HG03575 (cell line): ENCODE data around the gene ZNF292.
"Not testable (repeated sequence)": the region's sequence is repeated elsewhere in the genome, so short reads cannot be mapped to it uniquely, and the experiment has no call there.

Source experiments
- ATAC-seq: cut with Tn5 transposase; IDR thresholded peaks from one replicate; pipeline ENCODE4 v1.9.1; 2021; ENCODE audit not compliant: unreplicated experiment, insufficient number of reproducible peaks, low FRiP score; ENCODE audit errors: extremely low read depth

Gene ZNF292

DNA sequence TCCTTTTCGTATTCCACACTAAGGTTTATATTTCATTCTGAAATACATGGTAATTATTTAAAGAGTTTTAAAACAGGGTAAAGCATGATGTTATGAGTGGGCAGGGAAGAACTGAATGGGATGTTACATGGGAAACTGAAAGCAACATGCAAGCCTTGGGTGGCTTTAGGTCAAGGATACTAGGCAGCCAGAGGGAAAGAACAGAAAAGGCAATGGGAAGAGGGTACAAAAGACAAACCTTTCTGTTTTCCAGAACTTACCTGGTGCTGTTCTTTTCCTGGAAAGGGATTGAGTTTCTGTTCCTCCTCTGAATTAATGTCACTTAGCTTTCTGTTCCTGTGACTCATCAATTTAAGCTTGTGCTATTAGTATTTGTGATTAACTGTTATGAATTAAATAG is 95.9 kb downstream of the ZNF292 start:
- no peak for ATAC-seq

DNA sequence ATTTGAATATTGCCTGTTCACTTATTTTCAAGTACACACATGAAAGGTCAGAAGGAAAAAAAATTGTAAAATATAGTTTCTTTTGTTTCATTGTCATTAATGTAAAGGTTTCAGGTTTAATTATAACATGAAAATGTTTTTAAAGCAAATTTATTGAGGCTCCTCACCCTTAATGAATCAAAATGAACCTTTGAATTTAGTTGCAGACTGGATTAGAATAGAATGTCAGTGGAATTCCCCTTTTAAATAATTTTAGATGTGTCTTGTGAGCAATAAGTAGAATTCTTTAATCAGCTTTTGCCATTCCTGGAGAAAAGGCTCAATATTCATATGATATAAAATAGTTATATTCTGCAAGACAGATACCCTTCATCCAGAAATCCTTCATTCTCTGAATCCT is 96.4 kb downstream of the ZNF292 start:
- ATAC-seq, result no peak

DNA sequence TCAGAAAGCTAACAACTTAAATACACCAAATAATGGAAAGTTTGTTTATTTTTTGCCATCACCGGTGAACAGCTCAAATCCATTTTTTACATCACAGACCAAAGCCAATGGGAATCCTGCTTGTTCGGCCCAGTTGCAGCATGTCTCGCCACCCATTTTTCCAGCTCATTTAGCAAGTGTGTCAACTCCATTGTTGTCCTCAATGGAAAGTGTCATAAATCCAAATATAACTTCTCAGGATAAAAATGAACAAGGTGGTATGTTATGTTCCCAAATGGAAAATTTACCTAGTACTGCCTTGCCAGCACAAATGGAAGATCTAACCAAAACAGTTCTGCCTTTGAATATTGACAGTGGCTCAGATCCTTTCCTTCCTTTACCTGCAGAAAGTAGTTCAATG is 101.7 kb downstream of the ZNF292 start:
- ATAC-seq, result no peak

DNA sequence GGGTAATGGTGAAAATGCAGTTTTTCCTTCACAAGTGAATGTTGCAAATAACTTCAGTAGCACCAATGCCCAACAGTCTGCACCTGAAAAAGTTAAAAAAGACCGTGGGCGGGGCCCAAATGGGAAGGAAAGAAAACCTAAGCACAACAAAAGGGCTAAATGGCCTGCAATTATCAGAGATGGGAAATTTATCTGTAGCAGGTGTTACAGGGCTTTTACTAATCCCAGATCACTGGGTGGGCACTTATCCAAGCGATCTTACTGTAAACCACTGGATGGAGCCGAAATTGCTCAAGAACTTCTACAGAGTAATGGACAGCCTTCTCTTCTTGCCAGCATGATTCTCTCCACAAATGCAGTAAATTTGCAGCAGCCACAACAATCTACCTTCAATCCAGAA is 102.2 kb downstream of the ZNF292 start:
- no peak for ATAC-seq

DNA sequence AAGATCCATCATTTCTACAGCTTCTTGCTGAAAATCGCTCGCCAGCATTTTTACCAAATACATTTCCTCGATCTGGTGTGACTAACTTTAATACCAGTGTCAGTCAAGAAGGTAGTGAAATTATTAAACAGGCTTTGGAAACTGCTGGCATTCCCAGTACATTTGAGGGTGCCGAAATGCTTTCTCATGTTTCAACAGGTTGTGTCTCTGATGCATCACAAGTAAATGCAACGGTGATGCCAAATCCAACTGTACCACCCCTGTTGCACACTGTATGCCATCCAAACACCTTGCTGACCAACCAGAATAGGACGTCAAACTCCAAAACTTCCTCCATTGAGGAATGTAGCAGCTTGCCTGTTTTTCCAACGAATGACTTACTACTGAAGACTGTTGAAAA is 102.6 kb downstream of the ZNF292 start:
- ATAC-seq, result no peak

DNA sequence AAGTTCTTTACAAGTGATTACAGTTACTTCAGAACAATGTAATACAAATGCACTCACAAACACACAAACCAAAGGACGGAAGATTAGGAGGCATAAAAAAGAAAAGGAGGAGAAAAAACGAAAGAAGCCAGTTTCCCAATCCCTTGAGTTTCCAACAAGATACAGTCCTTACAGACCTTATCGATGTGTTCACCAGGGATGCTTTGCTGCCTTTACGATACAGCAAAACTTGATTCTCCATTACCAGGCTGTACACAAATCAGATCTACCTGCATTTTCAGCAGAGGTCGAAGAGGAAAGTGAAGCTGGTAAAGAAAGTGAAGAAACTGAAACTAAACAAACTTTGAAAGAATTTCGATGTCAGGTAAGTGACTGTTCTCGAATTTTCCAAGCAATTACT is 104.4 kb downstream of the ZNF292 start:
- no peak for ATAC-seq

DNA sequence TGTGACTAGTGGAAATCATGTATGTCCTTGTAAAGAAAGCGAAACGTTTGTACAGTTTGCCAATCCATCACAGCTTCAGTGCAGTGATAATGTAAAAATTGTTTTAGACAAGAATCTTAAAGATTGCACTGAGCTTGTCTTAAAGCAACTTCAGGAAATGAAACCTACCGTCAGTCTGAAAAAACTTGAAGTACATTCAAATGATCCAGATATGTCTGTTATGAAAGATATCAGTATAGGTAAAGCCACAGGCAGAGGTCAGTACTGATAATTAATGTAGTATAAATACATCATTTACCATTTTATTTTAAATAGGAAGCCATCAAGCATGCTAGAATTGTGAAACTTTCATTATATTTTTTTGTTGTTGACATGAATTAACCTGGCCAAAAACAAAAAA is 106.2 kb downstream of the ZNF292 start:
- ATAC-seq, result no peak

DNA sequence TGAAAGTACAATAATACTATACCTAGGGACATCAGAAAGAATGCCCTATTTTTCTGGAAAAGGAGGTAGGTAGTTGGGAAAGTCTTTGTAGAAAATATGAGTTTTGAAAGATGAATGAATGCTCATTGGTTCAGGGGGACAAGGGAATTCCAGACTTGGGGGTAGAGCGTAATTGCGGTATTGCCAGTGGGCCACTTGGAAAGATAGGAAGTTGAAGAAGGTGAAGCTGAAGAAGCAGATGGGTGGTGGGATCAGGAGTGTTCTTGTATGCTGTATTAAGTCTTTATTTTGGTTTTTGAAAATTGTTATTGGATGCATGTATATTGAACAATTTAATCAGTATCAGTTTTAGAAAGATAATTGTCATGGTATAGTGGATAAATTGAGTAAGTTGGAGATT is 109.1 kb downstream of the ZNF292 start:
- no peak for ATAC-seq

DNA sequence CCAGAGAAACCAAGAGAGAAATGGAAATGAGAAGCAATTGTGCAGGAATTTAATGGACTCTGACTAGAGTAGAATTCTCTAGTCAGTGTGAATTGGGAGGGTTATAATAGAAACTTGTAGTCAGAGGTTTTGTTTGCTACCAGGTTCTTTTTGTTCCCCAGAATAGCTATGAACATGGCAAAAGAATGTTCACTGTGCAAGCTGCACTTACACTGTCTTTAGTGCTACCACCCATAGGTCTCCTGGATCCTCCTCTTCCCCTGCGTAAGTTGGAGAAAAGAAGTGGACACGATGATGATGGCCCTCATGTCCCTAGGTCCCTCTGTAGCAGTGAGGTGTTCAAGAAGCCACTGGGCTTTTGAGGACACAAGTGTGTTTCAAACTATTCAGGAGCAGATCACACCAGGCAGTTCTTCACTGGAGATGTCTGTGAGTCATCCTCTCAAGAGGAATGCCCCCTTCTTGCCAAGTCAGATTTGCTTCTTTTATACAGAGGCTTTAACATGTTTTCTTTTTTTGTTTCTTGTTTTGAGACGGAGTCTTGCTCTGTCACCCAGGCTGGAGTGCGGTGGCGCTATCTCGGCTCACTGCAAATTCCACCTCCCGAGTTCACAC is 119.4 kb downstream of the ZNF292 start:
- no peak for ATAC-seq

DNA sequence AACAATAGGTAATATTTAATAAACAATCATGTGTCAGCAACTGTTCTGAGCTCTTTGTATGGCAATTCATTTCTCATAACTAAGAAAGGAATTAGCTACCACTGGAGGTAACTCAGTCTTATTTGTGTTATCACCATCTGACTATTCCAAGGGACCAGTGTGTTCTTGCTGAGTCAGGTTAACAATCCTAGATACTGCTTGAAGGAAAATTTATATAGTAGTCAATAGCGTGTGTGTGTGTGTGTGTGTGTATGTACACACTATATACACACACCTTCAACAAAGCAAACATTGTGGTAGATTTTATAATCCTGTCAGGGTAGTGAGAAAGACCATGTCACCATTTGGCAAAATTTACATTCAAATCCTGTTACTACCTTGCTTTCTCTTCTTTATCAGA is 121.3 kb downstream of the ZNF292 start:
- ATAC-seq, result no peak

DNA sequence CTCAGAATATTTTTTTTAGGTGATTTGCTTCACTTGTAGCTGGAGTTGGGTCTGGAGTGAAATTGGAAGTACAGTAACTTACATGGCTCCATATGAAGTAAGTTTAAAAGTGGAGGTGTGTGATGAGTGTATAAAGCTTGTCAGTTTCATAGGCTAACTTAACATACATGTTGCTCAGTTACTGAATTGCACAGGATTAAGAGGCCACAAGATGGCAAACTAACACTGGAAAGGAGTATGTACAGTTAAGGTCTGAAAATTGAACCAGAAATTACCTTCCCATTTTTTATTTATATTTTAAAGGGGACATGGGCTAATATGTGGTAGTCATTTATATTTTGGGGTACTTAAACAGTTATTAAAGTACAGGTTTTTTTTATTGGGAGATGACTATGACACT is 121.8 kb downstream of the ZNF292 start:
- ATAC-seq, result no peak

DNA sequence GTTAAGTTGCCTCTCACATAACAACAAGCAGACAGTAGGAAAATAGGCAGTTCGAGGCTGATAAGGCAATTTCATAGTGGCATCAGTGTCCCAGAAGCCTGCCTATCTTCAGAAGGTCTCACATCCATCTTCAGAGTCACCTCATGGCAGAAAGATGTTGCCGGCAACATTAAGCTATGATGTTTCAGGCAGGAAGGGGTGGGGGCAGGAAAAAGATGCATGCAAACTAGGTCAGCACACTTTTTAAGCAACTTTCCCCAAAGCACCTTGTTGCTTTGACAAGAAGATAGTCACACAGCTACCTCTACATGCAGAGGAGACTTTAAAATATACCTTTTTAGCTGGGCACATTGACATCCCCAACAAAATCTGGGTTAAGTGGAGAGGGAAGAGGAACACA is 123.8 kb downstream of the ZNF292 start:
- ATAC-seq, result no peak

DNA sequence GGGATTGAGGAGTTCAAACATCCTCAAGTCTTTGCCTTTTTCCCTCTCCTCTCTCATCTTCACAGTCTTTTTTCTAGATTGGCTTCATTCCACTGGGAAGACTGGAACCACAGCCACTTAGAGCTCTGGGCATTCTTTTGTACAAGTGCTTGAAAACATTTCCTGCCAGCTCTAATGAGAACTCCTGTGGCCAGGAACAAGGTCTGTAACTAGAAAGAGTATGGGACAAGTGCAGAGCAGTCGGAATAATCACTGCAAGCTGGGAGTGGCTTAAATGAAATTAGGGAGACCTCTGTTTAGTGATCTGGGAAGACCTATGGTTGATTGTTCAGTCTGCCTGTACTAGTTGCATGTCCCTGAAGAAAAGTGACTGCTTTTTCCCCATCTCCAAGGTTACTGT is 126.1 kb downstream of the ZNF292 start:
- ATAC-seq, result no peak

DNA sequence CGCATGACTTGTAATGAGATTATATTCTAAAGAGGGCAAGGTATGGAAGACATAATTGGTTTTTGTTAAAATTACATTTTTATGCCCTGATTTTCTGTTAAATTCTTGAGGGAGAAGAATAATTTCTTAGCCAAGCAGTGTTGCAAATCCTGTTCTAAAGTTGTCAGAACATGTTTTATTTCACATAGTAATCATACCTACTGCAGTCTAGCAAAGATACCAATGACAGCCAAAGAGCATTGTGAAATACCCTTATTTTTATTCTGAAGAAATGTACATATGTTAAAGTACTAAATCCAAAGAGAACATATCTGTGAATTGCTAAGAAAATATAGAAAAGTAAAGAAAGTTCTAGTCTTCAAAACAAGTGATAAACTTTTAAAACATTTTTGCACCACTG is 127.4 kb downstream of the ZNF292 start:
- no peak for ATAC-seq

DNA sequence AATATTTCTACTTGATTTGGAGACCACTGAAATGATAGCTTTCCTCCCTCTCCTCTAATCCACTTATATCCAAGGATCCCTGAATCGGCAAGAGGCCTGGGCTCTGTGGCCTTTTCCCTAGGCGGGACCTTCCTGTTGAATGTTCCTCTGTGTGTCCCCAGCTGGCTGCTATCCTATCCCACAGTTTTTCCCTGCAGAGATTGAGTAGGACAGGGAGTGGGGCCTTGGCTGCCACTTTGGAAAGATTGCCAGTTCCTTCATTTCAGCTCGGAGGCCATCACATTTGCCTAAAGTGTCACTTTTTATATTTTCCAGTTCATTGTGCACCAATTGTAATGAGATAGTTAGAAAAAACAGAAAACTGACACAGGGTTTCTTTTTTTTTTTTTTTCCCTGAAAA is 128.1 kb downstream of the ZNF292 start:
- no peak for ATAC-seq

DNA sequence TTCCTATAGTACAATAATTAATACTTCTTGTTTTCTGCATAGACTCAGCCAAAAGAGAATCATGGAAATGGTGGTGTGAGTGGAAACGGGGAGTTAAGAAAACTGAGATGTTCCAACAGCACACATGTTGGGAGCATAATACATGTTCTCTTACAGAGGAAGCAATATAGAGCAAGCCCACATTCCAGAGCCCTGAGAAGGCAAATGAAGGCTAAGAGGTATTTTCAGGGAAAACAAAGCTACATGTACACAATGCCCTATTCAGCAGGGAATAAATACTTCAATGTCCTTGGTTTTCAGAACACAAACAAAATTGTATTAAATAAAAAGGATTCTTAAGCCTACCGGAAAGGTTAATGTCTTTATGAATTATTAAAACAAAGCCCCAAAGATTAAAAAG is 131.9 kb downstream of the ZNF292 start:
- no peak for ATAC-seq

DNA sequence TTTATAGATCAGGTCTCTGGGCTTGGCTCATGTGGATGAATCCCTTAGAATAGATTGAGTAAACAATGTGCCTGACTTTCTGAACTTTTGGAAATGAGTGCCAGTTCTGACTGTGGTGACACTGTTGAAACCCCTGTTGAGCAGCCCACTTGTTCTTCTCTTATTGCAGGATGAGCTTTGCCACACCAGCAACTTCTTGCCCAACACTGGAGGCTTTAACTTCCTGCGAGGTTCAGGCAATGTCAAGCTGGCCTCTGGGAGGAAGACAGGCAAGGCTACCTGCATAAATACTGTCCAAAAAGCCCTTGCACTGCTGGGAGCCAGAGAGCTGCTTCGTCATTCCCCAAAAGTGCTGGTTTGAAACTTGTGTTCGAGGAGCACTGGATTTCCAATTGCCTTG is 134.2 kb downstream of the ZNF292 start:
- no peak for ATAC-seq

DNA sequence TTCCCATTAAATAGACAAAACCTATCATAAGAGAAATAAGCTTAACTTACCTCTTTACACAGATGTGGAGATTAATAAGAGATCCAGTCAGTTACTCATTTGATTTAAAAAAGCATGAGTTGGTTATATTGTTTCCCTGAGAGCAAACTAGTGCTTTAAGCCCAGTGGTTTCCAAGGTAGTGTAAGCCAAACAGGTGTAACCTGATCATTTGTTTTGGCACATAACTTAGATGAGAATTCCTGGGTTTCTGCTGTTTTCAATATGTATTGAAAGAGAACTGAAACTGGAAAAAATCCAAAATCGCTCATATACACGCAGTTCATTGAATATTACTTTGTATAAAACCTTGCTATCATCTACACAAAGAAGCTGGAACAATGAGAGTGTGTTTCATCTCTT is 136.5 kb downstream of the ZNF292 start:
- no peak for ATAC-seq

DNA sequence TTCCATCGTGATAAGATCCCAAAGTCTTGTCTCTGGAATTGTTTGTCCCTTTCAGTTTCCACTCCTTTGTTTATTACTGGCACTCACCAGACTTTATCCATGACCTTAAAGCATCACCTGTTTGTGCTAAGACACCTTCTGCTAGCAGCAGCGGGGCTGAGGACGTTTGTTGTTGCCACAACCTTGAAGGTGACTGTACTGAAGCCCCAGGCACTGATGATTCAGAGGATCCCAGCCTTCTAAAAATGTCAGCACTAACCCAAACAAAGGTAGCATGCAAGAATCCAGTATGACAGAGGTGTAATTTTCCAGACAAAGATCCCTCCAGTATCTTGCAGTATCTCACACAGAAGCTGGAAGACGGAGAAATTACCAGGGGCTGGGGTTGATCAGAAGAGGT is 138.2 kb downstream of the ZNF292 start:
- ATAC-seq, result no peak

DNA sequence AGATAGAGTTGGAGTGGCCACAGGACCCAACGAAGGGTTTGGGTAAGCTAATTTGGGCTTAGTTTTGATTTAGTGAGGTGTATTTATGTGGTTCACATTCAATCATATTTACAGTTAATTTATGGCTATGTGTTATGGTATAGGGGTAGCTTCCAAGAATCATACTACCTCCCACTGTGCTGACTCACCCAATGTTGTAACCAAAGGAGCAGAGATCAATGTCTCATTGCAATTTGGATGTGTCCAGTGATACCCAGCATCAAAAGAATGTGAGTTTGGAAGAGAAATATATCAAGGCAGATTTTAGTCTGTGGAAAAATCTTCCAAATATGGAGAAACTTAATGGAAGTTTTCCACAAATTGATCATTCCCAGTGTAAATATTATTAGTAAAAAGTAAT is 141.8 kb downstream of the ZNF292 start:
- no peak for ATAC-seq

DNA sequence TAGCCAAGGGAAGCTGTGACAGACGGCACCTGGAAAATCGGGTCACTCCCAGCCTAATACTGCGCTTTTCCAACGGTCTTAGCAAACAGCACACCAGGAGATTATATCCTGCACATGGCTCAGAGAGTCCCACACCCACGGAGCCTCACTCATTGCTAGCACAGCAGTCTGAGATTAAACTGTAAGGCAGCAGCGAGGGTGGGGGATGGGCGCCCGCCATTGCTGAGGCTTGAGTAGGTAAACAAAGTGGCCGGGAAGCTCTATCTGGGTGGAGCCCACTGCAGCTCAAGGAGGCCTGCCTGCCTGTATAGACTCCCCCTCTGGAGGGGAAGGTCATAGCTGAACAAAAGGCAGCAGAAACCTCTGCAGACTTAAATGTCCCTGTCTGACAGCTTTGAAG is 145.9 kb downstream of the ZNF292 start:
- not testable (repeated sequence) for ATAC-seq

DNA sequence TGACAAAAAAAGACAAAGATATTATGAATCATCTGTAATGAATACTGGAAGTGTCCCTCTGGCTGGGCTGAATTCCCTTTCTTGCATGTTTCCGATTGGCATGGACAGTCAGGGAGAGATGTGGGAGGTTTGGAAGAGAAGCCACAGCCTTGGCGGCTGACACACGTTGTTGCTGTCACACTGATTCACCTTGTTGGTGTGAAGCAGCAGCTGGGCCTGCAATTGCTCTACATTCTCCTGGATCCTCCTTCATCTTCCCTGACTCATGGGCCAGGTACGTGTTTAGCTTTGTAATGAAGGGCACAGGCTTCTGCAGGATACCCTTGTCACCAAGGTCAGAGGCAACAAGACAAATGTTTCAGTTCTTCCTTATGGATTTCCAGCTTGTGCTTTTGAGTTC is 153.6 kb downstream of the ZNF292 start:
- ATAC-seq, result no peak
